ENCODE data around the gene COMMD2.

Gene COMMD2

DNA sequence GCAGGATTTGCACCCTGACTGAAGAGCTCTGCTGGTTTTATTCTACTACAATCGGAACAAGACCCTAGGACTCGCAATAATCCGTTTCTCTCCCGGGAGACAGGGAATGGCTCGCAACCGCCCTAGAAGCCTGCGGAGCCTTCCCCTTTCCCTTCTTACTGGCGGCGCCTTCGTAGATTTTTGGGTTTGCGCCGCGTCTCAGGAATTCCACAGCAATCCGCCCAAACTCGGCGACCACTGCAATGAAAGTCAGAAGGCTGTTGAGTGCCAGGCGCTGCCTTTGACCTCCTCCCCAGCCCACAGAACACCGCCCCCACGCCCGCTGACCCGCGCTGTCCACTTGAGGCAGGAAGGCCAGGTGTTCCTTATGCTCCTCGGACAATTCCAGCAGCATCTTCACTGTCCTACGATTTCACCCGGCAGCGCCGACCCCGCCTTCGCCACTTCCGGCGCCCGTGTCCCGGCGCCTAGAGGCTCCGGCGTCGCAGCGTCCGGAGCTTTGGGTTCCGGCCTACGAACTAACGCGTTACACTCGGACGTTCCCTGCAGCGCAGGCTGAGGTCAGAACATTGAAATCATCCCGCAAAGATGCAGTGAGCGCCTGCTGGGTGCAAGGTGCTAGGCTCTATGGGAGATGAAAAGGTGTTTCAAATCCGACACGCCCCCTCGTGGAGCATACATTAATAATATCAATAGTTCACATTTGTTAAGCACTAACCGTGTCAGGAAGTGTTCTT is at the start of gene COMMD2:
Gene COMMD2, minus strand, starts transcription at position 439 of the 737 bp plus-strand sequence. Its CDS starts 45 bp downstream, at position 394.
- peak within 1 kb of the TSS; percentile 94 for H3K4me3 Mint-ChIP-seq
- peak within 1 kb of the TSS; percentile 95 for H3K27ac Mint-ChIP-seq
- intact Hi-C loops (cut with micrococcal nuclease): loop anchor here (5.0 kb wide), 1 partner anchor 60 kb away; the partner anchor contains the start of gene RNF13

GRCh38 chr3:149801639-149802038 is 49.4 kb upstream of the COMMD2 start:
- Mint-ChIP-seq H3K27ac (no peak overlapping the region), H3K9me3 (no peaks in the 10 kb centered on the region), H3K36me3 (ENCODE audit: low read depth) (no peaks in the 10 kb centered on the region), H3K4me3 (no peak overlapping the region), H3K27me3 (no peaks in the 10 kb centered on the region), H3K4me1 (ENCODE audit: low read depth) (peaks cover 36% of the 10 kb centered on the region)
- intact Hi-C loops (cut with micrococcal nuclease): no loop called here

More for the DNA sequence above, at the start of gene COMMD2:
- H3K36me3 Mint-ChIP-seq (ENCODE audit: low read depth): peaks cover 38% of the 10 kb centered on the region
- no peaks in the 10 kb centered on the region for H3K9me3 Mint-ChIP-seq
- H3K4me1 Mint-ChIP-seq (ENCODE audit: low read depth): peaks cover 6% of the 10 kb centered on the region
- no peaks in the 10 kb centered on the region for H3K27me3 Mint-ChIP-seq

DNA sequence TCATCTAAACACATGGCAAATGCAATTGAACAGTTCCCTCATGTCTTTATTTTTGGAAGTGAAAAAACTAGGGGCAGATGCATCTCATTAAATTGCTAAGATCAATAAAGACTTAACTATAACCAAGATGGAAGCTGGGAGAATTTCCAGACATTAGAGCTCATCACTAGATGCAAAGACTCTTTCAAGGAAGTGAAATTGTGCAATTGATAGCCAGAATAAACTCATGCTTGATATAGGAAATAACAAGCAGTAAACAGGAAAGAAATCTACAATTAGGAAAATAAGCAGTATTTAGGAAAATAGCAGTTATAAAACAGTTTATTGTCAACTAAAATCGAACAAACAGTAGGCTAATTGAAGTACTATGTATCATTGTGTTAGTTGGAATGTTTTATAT is 48.9 kb upstream of the COMMD2 start:
- Mint-ChIP-seq H3K36me3 (ENCODE audit: low read depth) (no peaks in the 10 kb centered on the region), H3K27ac (no peak overlapping the region), H3K9me3 (no peaks in the 10 kb centered on the region), H3K4me3 (no peak overlapping the region), H3K4me1 (ENCODE audit: low read depth) (peaks cover 32% of the 10 kb centered on the region), H3K27me3 (no peaks in the 10 kb centered on the region)
- intact Hi-C loops (cut with micrococcal nuclease): no loop called here

- Mint-ChIP-seq H3K27ac (no peak overlapping the region), H3K4me3 (no peak overlapping the region), H3K27me3 (no peaks in the 10 kb centered on the region), H3K9me3 (no peaks in the 10 kb centered on the region), H3K36me3 (ENCODE audit: low read depth) (no peaks in the 10 kb centered on the region), H3K4me1 (ENCODE audit: low read depth) (peaks cover 29% of the 10 kb centered on the region)
- intact Hi-C loops (cut with micrococcal nuclease): no loop called here
Measured at GRCh38 chr3:149800693-149801092, 48.4 kb upstream of the COMMD2 start.

DNA sequence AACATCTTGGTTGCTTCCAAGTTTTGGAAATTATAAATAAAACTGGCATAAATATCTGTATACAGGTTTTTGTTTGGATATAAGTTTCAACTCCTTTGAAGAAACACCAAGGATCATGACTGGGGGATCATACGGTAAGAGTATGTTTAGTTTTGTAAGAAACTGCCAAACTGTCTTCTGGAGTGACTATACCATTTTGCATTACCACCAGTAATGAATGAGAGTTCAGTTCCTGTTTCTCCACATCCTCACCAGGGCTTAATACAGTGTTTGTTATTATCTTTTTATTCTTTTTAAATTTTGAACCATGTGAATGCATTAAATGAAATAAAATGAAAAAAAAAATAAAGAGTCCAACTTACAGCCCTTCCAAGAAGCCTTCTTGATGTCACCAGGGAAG is 43.7 kb upstream of the COMMD2 start:
- intact Hi-C loops (cut with micrococcal nuclease): no loop called here
- no peaks in the 10 kb centered on the region for H3K27me3 Mint-ChIP-seq

GRCh38 chr3:149792452-149793270 is 40.4 kb upstream of the COMMD2 start, which contains the start of gene ANKUB1:
ANKUB1 (minus strand) TSS chr3:149792554; CDS start chr3:149792366, 188 bp downstream.
- intact Hi-C loops (cut with micrococcal nuclease): no loop called here
- no peak within 1 kb of the TSS for H3K4me3 Mint-ChIP-seq
- no peaks in the 10 kb centered on the region for H3K36me3 Mint-ChIP-seq (ENCODE audit: low read depth)
- H3K27me3 Mint-ChIP-seq: no peaks in the 10 kb centered on the region
- H3K9me3 Mint-ChIP-seq: no peaks in the 10 kb centered on the region
- no peak within 1 kb of the TSS for H3K27ac Mint-ChIP-seq
- H3K4me1 Mint-ChIP-seq (ENCODE audit: low read depth): peaks cover 17% of the 10 kb centered on the region

More for the DNA sequence above, 43.7 kb upstream of the COMMD2 start:
- Mint-ChIP-seq H3K4me3 (no peak overlapping the region), H3K36me3 (ENCODE audit: low read depth) (no peaks in the 10 kb centered on the region), H3K9me3 (no peaks in the 10 kb centered on the region), H3K27ac (no peak overlapping the region), H3K4me1 (ENCODE audit: low read depth) (peaks cover 20% of the 10 kb centered on the region)

DNA sequence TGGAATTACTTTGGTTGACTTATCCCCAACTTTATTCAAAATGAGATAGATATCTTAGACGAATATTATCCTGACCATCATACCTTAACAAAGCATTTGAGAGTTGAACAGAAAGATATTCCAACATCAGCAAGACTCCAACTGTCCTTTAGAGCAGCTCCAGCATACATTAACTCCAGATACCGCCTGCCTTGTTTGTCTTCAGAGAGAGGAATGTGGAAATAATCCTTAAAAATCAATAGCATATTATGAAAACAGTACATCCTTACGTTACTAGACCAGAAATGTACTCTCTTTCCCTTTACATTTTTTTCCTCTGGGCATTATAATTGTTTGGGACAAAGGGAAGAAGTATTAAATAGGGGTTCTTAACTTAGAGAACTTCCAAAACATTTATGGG is 38.4 kb upstream of the COMMD2 start:
- intact Hi-C loops (cut with micrococcal nuclease): no loop called here
- Mint-ChIP-seq H3K27me3 (no peaks in the 10 kb centered on the region), H3K27ac (peak overlapping the region; percentile 71), H3K36me3 (ENCODE audit: low read depth) (no peaks in the 10 kb centered on the region), H3K4me3 (no peak overlapping the region), H3K9me3 (no peaks in the 10 kb centered on the region), H3K4me1 (ENCODE audit: low read depth) (peaks cover 15% of the 10 kb centered on the region)

DNA sequence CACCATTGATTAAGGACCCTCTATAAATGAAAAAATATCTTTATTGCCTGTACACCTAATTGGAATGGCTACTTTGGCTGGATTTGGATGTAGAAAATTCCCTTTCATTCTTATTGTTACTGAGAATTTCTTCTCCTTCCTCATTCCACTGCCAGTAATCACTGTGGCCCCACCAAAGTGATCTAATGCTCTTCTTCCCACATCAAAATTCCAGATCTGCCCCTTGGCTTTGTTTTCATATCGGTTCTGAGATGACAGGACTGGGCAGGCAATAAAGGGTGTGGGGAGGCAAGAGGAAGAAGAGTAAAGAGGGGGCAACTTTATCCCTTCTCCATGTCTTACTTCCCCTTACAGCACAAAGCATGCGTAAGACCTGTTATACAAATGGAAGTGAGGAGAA is 38.0 kb upstream of the COMMD2 start:
- Mint-ChIP-seq H3K27me3 (no peaks in the 10 kb centered on the region), H3K4me3 (no peak overlapping the region), H3K27ac (peak overlapping the region; percentile 71), H3K9me3 (no peaks in the 10 kb centered on the region), H3K4me1 (ENCODE audit: low read depth) (peaks cover 15% of the 10 kb centered on the region), H3K36me3 (ENCODE audit: low read depth) (no peaks in the 10 kb centered on the region)
- intact Hi-C loops (cut with micrococcal nuclease): no loop called here

- no peak overlapping the region for H3K4me3 Mint-ChIP-seq
- intact Hi-C loops (cut with micrococcal nuclease): loop anchor here (5.0 kb wide), 1 partner anchor 33 kb away; no protein-coding TSS in a partner anchor
- no peaks in the 10 kb centered on the region for H3K36me3 Mint-ChIP-seq (ENCODE audit: low read depth)
- peak overlapping the region; percentile 91 for H3K27ac Mint-ChIP-seq
- no peaks in the 10 kb centered on the region for H3K9me3 Mint-ChIP-seq
- H3K27me3 Mint-ChIP-seq: no peaks in the 10 kb centered on the region
- peaks cover 41% of the 10 kb centered on the region for H3K4me1 Mint-ChIP-seq (ENCODE audit: low read depth)
Measured at GRCh38 chr3:149784064-149784704, 31.9 kb upstream of the COMMD2 start.

DNA sequence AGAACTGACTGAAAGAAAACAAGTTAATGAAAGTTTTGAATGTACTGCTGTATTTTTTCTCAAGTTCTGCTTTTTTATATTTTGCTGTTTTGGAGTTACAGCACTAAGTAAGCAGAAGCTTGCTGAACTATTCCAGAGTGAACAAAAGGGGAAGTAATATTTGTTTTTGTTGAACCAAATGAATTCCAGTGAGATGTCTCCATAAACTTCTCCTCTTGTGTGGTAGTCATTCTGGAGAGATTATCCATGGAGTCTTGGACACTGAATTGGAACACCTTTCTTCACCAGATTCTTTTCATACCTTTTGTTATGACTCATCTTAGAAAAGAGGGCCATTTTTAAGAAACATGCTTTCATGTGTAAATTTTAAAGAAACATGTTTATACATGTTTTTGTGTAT is 31.3 kb upstream of the COMMD2 start:
- intact Hi-C loops (cut with micrococcal nuclease): loop anchor here (5.0 kb wide), 1 partner anchor 34 kb away; no protein-coding TSS in a partner anchor
- no peaks in the 10 kb centered on the region for H3K27me3 Mint-ChIP-seq
- peak overlapping the region; percentile 91 for H3K27ac Mint-ChIP-seq
- H3K36me3 Mint-ChIP-seq (ENCODE audit: low read depth): no peaks in the 10 kb centered on the region
- H3K4me3 Mint-ChIP-seq: peak overlapping the region; percentile 59
- H3K9me3 Mint-ChIP-seq: no peaks in the 10 kb centered on the region
- peaks cover 41% of the 10 kb centered on the region for H3K4me1 Mint-ChIP-seq (ENCODE audit: low read depth)

DNA sequence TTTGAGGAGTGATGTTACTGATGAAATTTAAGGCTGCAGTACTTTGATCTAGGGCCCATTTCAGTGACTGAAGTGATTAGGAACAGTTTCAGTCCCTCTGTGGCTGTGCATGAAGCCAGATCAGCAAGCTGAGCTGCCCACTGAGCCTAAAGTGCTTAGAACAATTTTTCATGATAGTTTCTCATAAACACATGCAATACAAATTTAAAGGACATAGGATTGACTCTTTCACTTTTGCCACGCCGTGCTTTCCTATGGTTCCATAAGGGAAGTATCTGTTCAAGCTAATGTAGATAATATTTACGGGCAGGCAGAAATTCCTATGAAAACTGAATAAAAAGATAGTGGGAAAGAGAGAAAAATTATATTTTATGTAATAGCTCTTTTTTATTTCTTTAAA is 29.5 kb upstream of the COMMD2 start:
- Mint-ChIP-seq H3K4me1 (ENCODE audit: low read depth) (peaks cover 40% of the 10 kb centered on the region), H3K9me3 (no peaks in the 10 kb centered on the region), H3K27ac (peak overlapping the region; percentile 99), H3K4me3 (peak overlapping the region; percentile 67), H3K27me3 (peaks cover 3% of the 10 kb centered on the region), H3K36me3 (ENCODE audit: low read depth) (no peaks in the 10 kb centered on the region)
- intact Hi-C loops (cut with micrococcal nuclease): loop anchor here (5.0 kb wide), 1 partner anchor 36 kb away; no protein-coding TSS in a partner anchor

GRCh38 chr3:149781211-149781610 is 28.9 kb upstream of the COMMD2 start:
- peak overlapping the region; percentile 99 for H3K27ac Mint-ChIP-seq
- peaks cover 3% of the 10 kb centered on the region for H3K27me3 Mint-ChIP-seq
- peaks cover 40% of the 10 kb centered on the region for H3K4me1 Mint-ChIP-seq (ENCODE audit: low read depth)
- intact Hi-C loops (cut with micrococcal nuclease): loop anchor here (5.0 kb wide), 1 partner anchor 36 kb away; no protein-coding TSS in a partner anchor
- H3K9me3 Mint-ChIP-seq: no peaks in the 10 kb centered on the region
- no peaks in the 10 kb centered on the region for H3K36me3 Mint-ChIP-seq (ENCODE audit: low read depth)
- peak overlapping the region; percentile 67 for H3K4me3 Mint-ChIP-seq

- Mint-ChIP-seq H3K4me1 (ENCODE audit: low read depth) (peaks cover 28% of the 10 kb centered on the region), H3K36me3 (ENCODE audit: low read depth) (no peaks in the 10 kb centered on the region), H3K9me3 (no peaks in the 10 kb centered on the region), H3K27me3 (peaks cover 3% of the 10 kb centered on the region), H3K27ac (peak overlapping the region; percentile 26), H3K4me3 (no peak overlapping the region)
- intact Hi-C loops (cut with micrococcal nuclease): no loop called here
Measured at GRCh38 chr3:149777414-149778214, 25.3 kb upstream of the COMMD2 start.

All from dendritic cell treated with granulocyte-macrophage colony-stimulating factor and Interleukin-4, amounts not matched to agents 40 ng/mL and 50 ng/mL, for 4 days (primary cell).